HG03469 (cell line): ENCODE results near the gene DGCR2.
"Not testable (repeated sequence)": the region's sequence is repeated elsewhere in the genome, so short reads cannot be mapped to it uniquely, and the experiment has no call there.

Experiments used
- ATAC-seq: cut with Tn5 transposase; IDR thresholded peaks from one replicate; pipeline ENCODE4 v1.9.1; 2021; ENCODE audit warnings: mild to moderate bottlenecking, moderate library complexity, moderate number of reproducible peaks; ENCODE audit not compliant: unreplicated experiment

Gene DGCR2

DNA sequence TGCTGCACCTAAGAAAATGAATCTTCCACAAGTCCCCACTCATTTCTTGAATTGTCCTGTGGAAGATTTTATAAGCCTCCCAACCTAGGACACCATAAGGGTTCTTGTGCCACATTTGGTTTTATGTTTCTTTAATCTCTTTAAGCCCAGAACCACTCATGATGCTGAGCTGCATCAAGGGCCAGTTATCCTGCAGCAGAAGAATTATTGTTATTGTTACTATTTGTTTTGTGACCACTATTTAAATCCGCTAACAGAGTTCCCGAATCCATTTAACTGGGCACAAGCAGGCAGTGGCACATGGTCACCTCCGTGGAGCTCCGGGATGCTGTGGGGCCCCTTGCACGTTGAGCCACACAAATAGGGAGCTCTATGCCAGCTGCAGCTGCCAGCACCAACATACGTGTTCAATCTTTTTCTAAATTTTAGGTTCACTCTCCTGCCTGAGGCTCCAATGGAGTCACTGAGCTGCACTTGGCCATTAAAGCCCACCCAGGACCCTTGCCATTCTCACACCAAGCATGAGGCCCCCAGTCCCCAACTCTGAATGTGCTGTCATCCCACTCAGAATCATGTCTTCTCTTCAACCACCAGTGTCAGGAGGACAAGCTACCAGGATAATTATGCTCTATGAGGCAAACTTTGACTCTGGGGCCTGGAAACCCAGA, 60.6 kb downstream of the DGCR2 start:
- no peak for ATAC-seq

DNA sequence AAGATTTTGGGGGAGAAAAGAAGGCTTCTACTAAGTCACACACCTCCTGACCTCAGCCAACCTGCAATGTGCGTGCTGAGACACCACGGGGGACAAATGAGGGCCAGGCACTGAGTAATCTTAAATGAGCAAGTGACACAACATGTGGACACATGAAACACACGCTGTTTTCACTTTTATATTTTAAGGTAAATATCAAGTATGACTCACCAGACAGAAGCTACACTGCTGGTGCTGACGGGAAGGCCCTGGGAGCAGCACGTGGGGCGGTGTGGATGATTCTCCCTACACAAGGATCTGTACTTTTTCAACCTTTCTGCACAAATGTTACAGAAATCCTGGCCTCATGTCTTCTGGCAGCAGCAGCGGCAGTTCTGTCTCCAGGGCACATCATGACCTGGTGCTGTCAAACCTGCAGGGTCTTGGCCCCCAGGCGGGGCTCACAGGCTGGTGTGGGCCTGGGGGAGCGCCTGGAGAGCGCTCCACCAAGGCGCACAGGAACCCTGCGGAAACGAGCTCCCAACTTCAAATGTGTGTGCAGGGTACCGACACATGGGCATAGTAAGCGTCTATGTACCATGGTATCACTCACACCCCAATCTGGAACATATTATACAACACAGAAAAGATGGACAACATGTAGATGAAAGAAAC, 61.7 kb downstream of the DGCR2 start:
- no peak for ATAC-seq

DNA sequence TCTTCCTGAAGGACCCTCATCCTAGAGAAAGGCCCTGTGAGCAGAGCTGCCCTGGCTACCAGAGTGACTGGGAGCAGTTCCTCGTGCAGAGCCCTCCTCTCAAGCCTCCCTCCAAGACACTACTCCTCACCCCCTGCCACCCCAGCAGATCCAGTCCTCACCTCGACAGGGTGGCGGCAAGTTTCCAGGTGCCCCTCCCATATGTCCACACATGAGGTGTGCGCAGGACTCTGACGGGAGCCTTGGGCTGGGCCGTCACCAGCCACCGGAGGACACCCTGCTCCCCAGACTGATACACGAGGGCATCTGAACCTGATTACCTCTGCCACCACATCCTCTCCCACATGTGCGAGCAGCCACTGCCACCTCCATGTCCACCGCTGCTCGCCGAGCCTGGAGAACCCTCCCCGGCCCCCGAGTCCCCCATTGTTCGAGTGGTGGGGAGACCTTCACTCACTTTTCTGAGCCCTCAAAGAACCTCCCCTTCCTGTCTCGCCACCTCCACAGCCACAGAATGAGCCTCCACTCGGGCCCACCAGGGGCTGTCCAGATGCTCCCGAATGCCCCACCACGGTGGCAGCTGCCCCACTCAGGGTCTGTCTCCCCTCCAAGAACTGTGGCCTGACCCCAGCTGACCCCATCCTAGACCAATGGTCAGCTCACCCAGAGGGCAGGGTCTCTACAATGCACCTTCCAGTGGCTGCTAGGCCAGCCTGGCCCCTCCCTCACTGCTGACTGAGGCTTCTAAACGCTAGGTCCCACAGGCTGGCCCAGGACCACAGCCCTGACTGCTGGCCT, 62.5 kb downstream of the DGCR2 start:
- no peak for ATAC-seq

GRCh38 chr22:19058713-19059451, 63.3 kb downstream of the DGCR2 start:
- no peak for ATAC-seq

DNA sequence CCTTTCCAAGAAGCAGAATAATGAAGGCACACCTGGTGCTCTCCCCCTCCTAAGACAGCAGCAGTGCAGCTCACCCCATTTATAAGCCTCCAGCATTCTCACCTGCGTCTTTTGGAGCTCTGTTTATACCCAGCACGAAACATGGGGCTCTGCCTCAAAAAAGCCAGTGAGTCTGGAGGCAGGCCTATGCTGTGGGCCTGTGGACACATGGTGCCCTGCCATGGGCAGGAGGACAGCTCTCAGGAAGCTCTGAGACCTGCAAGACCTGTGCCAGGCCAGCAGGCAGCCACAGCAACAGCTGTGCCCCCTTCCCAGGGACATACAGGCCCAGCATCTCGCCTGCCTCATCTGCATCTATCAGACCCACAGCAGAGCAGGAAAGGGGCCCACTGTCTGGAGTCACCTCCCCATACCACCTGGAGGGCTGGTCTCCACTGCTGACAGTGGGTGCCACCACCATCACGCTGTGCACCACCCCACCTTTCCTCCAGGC, 64.2 kb downstream of the DGCR2 start:
- ATAC-seq, result no peak

DNA sequence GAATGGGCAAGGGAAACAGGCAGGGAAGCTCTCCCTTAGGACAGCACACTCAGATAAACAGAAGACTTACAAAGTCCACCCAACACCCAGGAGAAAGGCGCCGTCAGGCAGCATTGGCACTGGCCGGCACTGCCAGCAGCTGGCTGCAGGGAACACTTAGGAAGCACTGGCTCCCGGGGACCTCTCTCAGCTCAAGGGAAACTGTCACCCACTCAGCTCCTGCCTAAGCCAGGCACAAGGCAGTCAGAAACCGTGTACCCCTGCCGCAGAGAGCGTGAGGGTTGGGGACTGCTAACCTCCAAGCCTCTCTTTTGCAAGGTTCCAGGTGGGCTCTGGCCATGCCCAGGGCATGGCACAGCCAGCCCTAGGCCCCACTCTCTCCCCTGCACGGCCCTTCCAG, 64.7 kb downstream of the DGCR2 start:
- no peak for ATAC-seq

DNA sequence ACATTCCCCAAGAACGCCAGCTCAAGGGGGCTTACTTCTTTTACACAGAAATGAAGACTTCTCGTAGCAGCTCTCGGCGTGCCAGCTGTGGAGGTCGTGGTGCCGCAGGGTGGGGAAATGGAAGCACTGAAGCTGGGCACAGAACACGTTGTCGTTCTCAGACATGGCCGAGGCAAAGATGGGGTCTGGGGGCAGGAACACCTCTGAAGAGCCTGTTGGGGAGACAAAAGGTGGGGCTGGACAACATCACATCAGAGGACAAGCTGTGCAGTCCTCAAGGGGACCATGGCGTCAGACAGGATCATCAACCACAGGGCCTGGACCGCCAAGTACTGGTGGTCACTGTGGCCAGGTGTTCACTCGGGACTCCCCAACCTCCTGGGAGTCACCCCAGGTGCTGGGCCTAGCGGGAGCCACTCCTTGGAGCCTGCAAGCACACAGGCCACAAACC, 65.2 kb downstream of the DGCR2 start:
- no peak for ATAC-seq

- no peak for ATAC-seq
Observed at GRCh38 chr22:19055801-19056200, 66.4 kb downstream of the DGCR2 start.

DNA sequence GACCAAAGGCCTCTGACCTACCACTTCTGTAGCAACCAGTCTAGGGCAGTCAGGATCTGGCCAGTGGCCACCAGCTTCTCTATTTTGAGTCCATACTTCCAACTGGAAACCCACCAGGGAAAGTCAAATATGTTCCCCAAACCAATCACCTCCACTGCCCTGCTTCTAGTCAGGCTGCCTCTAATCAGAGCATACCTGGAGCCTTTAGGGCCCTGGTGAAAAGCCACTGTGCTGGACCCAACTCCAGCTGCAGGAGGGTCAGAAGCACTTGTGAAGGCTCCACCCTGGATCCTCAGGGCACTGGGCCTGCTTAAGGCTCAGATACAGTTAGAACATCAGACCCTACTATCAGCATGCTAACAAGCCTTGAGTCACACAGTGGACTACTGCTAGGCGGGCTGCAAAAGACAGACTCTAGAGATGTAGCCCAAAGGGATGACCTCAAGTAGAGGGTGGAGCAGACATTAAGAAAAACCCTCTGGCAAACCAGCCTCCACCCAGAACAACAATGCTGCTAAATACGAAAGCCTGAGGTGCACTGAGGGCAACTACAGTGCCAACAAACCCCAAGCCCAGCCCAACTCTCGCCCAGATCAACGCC, 69.2 kb downstream of the DGCR2 start:
- ATAC-seq, result no peak

DNA sequence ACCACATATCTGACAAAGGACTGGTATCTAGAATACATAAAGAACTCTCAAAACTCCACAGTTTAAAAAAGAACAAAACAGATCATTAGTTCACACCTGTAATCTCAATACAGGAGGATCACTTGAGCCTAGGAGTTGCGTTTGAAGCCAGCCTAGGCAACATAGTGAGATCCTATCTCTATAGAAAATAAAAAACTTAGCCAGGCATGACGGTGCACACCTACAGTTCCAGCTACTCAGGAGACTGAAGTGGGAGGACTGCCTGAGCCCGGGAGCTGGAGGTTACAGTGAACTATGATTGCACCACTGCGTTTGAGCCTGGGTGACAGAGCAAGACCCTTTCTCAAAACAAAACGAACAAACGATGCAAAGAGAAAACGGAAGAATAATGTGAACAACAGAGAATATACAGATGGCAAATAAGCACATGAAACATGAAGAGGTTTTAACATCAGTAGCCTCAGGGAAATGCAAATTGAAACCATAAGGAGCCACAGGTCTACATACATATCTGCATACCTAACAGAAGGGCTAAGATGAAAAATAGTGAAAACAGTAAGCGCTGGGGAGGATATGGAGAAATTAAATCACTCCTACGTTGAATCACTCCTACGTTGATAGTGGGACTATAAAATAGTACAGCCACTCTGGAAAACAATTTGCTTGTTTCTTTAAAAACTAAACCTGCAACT, 70.7 kb downstream of the DGCR2 start:
- ATAC-seq, result no peak

DNA sequence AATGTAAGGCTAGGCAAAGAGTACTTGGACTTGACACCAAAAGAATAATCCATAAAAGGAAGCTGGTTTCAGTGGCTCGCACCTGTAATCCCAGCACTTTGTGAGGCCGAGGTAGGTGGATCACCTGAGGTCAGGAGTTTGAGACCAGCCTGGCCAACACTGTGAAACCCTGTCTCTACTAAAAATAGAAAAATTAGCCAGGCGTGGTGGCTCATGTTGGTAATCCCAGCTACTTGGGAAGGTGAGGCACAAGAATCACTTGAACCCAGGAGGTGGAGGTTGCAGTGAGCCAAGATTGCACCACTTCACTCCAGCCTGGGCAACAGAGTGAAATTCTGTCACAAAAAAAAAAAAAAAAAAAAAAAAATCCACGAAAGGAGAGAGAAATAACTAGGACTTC, 71.4 kb downstream of the DGCR2 start:
- ATAC-seq, result not testable (repeated sequence)

DNA sequence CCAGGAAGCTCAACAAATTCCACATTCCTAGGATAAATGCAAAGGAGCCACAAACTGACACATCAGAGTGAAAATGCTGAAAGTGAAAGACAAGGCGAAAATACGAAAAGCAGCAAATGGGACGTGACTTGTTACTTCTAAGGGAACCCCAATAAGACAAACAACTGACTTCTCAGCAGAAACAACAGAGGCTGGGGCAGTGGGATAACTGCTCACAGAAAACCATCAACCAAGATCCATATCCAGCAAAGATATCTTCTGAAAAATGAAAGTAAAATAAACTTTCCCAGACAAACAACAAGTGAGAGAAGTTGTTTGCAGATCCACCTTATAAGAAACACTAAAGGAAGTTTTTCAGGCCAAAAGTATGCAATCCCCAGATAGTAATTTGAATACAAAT, 72.1 kb downstream of the DGCR2 start:
- no peak for ATAC-seq

DNA sequence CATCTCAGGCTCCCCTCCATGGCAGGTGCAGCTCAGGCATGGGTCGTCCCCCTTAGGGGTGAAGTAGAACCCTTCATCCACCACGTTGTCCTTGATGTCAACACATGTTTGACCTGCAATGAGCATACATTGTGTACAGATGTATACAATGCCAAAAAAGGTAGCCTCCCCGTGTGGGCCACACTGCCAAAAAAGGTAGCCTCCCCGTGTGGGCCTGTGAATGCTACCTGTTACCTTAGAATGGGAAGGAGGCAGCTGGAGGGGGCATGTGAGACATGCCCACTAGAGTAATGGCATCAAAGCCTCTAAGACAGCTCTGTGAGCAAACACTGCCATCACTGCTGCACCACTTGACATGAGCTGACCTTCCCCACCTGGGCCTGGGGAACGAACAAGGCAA, 73.7 kb downstream of the DGCR2 start:
- ATAC-seq, result no peak

- ATAC-seq, result no peak
Observed at GRCh38 chr22:19047993-19048392, 74.2 kb downstream of the DGCR2 start.

- ATAC-seq, result no peak
Observed at GRCh38 chr22:19046719-19047609, 75.2 kb downstream of the DGCR2 start.

DNA sequence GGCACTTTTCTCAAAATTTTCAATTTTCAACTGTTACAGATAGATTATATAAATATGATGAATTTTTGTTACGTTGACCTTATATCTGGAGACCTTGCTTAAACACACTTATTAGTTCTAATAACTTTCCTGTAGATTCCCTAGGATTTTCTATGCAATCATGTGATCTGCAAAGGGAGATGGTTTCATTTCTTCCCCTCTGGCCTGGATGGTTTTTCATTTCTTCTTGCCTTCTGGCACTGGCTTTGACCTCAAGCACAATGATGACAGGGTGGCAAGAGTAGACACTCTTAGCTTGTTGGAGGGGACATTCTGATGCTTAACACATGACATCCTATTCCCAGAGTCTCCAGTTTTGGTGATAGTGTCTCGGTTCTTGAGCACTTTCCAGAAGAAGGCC, 75.9 kb downstream of the DGCR2 start:
- ATAC-seq, result no peak

- no peak for ATAC-seq
Observed at GRCh38 chr22:19045094-19045493, 77.1 kb downstream of the DGCR2 start.

DNA sequence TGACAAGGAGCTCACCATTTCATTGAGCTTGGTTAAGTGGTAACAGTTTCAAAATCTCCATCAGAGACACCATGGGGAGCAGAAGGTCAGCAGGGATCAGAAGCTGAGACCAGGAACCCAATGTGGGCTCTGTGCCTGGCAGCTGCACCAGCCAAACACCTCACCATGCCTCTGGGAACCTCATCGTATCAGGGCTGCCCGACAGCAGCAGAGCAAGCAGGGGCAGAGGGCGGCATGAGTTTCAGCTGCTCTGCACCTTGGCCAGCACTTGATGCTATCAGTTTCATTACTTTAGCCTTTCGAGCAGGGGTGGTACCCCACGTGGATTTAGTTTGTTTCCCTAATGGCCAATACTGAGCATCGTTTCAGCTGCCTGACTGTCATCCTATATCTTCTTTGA, 77.8 kb downstream of the DGCR2 start:
- ATAC-seq, result no peak
